ENCODE data around the gene SLC5A10.
"Not testable (repeated sequence)": the region's sequence is repeated elsewhere in the genome, so short reads cannot be mapped to it uniquely, and the experiment has no call there.

The SLC5A10 gene

DNA sequence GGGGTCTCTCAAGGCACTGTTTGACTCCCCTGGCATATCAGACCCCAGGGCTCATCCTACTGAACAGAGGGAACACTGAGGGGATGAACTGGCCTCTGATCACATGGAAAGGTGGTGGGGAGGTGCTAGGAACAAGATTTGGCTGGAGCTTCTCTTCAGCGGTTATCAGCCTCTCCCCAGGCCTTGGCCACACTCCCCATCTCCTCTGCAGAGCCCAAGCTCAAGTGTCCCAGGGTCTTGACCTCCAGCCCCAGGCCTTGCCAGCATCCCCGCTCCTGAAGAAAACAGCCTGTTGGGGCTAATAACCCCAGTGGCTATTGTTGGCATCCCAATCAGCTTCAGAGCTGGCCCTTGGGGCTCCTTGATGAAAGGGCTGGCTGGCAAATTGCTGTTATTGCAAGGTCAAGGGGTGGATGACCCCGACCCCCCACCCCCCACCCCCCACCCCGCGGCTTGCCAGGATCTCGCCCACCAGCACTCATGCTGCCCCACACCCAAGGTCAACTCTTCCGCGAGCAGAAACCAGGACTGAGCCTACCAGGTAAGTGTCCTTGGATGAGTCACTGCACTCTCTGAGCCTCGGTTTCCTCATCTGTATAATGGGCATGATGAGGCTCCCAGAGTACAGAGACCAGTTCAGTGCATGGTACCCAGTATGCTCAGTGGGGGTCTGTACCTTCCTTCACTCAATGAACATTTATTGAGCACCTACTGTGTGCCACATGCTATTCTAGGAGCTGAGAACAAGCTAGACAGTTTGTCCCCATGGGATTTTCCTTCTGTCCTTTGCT lies 71.4 kb downstream of the SLC5A10 start:
- H3K36me3 ChIP-seq (ENCODE audit: control insufficient read depth, insufficient read depth, low read length), result no peaks in the 10 kb centered on the region
- H3K9me3 ChIP-seq (ENCODE audit: control insufficient read depth, low read length), result no peaks in the 10 kb centered on the region
- H3K4me3 ChIP-seq (ENCODE audit: insufficient read depth, low read depth, low read length), result no peak overlapping the region
- no peak overlapping the region for H3K27ac ChIP-seq (ENCODE audit: insufficient read depth, low read depth, low read length, poor library complexity, severe bottlenecking)
- H3K27me3 ChIP-seq (ENCODE audit: control insufficient read depth, insufficient read depth, low read length, poor library complexity, severe bottlenecking), result no peaks in the 10 kb centered on the region
- 82 to 85% methylated on average over 8 of the region's 9 CpGs for WGBS, 2 experiments
- H3K4me1 ChIP-seq (ENCODE audit: control insufficient read depth, insufficient read depth, low read length), result no peaks in the 10 kb centered on the region

GRCh38 chr17:19024101-19025078 lies 72.4 kb downstream of the SLC5A10 start:
- H3K4me1 ChIP-seq (ENCODE audit: control insufficient read depth, insufficient read depth, low read length), result no peaks in the 10 kb centered on the region
- H3K4me3 ChIP-seq (ENCODE audit: insufficient read depth, low read depth, low read length), result no peak overlapping the region
- no peaks in the 10 kb centered on the region for H3K9me3 ChIP-seq (ENCODE audit: control insufficient read depth, low read length)
- no peaks in the 10 kb centered on the region for H3K27me3 ChIP-seq (ENCODE audit: control insufficient read depth, insufficient read depth, low read length, poor library complexity, severe bottlenecking)
- no peaks in the 10 kb centered on the region for H3K36me3 ChIP-seq (ENCODE audit: control insufficient read depth, insufficient read depth, low read length)
- no peak overlapping the region for H3K27ac ChIP-seq (ENCODE audit: insufficient read depth, low read depth, low read length, poor library complexity, severe bottlenecking)
- 93 to 94% methylated on average over 22 of the region's 22 CpGs for WGBS, 2 experiments

DNA sequence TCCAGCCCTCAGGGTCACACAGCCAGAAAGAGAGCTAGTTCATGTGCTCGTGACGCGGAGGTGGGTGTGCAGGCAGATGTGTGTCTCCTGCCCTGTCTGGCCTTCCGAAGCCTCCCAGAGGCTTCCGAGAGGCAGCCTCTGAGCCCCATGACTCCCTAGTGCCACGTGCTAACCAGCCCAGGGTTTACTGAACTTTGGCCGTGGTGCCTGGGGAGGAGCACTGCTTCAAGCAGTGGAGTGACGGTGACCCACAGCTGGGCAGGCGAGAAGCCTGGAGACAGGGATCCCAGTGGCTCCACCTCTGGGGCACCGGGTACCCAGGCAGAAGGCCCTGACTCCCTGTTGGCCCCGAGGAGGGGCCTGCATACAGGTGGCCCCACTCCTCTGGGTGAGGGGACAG lies 76.7 kb downstream of the SLC5A10 start:
- WGBS, 2 experiments, result no CpG with 5 or more reads among the region's 11 CpGs
- not testable (repeated sequence) for H3K27ac ChIP-seq (ENCODE audit: insufficient read depth, low read depth, low read length, poor library complexity, severe bottlenecking); H3K36me3 ChIP-seq (ENCODE audit: control insufficient read depth, insufficient read depth, low read length); H3K27me3 ChIP-seq (ENCODE audit: control insufficient read depth, insufficient read depth, low read length, poor library complexity, severe bottlenecking); H3K4me3 ChIP-seq (ENCODE audit: insufficient read depth, low read depth, low read length); H3K9me3 ChIP-seq (ENCODE audit: control insufficient read depth, low read length); H3K4me1 ChIP-seq (ENCODE audit: control insufficient read depth, insufficient read depth, low read length)

GRCh38 chr17:19029740-19030139 lies 77.8 kb downstream of the SLC5A10 start:
- H3K36me3 ChIP-seq (ENCODE audit: control insufficient read depth, insufficient read depth, low read length); H3K4me1 ChIP-seq (ENCODE audit: control insufficient read depth, insufficient read depth, low read length); H3K27ac ChIP-seq (ENCODE audit: insufficient read depth, low read depth, low read length, poor library complexity, severe bottlenecking); H3K4me3 ChIP-seq (ENCODE audit: insufficient read depth, low read depth, low read length); H3K27me3 ChIP-seq (ENCODE audit: control insufficient read depth, insufficient read depth, low read length, poor library complexity, severe bottlenecking); H3K9me3 ChIP-seq (ENCODE audit: control insufficient read depth, low read length): not testable (repeated sequence)
- no CpG with 5 or more reads among the region's 5 CpGs for WGBS, 2 experiments

DNA sequence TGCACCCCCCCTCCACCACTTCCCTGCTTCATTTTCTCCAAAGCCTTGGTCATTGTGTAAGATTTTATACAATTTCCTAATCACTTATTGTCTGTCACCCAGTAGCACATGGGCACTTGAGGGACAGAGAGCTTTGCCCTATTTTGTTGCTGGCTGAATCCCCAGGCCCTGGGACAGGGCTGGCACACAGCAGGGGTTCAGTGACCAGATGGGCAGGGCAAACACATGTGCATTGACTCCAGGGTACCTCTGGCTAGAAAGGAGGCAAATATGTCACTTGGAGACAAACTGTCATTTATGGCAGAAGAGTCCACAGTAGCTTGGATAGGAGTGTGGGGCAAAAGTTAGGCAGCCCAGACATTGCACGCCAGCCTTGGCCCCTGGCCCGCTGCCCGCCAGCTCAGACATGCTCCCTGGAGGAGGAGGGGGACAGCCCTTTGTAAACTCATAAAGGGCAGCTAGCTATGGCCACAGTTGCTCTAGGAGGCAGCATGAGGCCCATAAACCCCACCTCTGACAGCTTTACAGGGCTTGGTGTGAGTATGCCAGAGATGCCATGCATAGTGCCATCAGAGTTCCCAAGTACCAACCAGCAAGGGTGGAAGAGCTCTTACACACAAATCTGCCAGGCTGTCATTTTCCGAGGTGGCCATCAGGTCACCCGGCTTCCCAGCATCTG lies 78.9 kb downstream of the SLC5A10 start:
- H3K36me3 ChIP-seq (ENCODE audit: control insufficient read depth, insufficient read depth, low read length); H3K9me3 ChIP-seq (ENCODE audit: control insufficient read depth, low read length); H3K27ac ChIP-seq (ENCODE audit: insufficient read depth, low read depth, low read length, poor library complexity, severe bottlenecking); H3K4me1 ChIP-seq (ENCODE audit: control insufficient read depth, insufficient read depth, low read length); H3K4me3 ChIP-seq (ENCODE audit: insufficient read depth, low read depth, low read length); H3K27me3 ChIP-seq (ENCODE audit: control insufficient read depth, insufficient read depth, low read length, poor library complexity, severe bottlenecking): not testable (repeated sequence)
- WGBS, 2 experiments, result 91% methylated on average over 1 of the region's 5 CpGs; no CpG with 5 or more reads in 1 of the 2 experiments

DNA sequence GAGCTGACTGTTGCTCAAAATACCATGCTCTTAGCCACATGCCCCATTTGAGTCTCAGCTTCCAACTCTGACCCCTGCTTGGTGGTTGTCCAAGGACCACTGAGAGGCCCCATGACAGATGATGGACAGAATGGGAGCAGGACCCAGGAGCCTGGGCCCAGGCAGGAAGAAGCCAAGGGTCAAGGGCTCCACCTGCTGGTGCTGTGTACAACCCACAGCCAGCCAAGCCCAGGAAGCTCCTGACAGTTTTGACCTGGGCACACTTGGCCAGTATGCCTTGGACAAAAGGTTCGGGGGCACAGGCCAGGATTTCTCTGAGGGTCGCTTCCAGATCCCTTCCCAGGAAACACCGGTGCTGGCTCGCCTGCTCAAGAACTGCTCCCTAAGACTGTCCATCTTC lies 79.8 kb downstream of the SLC5A10 start:
- not testable (repeated sequence) for H3K27ac ChIP-seq (ENCODE audit: insufficient read depth, low read depth, low read length, poor library complexity, severe bottlenecking); H3K4me3 ChIP-seq (ENCODE audit: insufficient read depth, low read depth, low read length); H3K36me3 ChIP-seq (ENCODE audit: control insufficient read depth, insufficient read depth, low read length); H3K27me3 ChIP-seq (ENCODE audit: control insufficient read depth, insufficient read depth, low read length, poor library complexity, severe bottlenecking); H3K4me1 ChIP-seq (ENCODE audit: control insufficient read depth, insufficient read depth, low read length); H3K9me3 ChIP-seq (ENCODE audit: control insufficient read depth, low read length)
- no CpG with 5 or more reads among the region's 4 CpGs for WGBS, 2 experiments

DNA sequence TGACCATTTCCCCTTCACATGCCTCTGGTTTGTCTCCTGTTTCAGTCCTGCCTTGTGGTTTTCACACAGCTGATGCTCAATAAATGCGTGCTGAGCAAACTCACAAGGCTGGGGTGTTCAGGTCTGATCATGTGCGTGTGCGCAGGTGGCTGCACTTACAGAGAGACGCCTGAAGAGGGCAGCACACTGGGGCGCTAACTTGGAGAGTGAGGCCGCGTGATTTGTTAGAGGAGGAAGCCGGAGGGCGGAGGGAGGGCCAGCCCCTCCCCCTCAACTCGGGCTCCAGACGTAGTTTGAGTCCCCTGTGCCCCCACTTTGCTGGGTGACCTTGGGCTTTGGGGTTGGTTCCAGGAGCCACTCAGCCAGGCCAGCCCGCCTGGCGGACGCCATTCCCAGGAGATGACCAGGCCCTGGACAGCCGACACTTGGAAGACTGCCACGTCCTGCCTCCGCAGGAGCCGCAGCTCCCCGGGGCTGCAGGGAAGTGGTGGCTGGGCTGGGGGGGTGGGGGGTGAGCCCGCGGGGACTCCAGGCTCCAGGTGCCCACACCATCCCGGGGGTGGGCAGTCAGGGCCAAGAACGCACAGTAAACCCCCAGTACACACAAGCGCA lies 80.5 kb downstream of the SLC5A10 start:
- H3K27ac ChIP-seq (ENCODE audit: insufficient read depth, low read depth, low read length, poor library complexity, severe bottlenecking); H3K4me3 ChIP-seq (ENCODE audit: insufficient read depth, low read depth, low read length); H3K4me1 ChIP-seq (ENCODE audit: control insufficient read depth, insufficient read depth, low read length); H3K27me3 ChIP-seq (ENCODE audit: control insufficient read depth, insufficient read depth, low read length, poor library complexity, severe bottlenecking); H3K9me3 ChIP-seq (ENCODE audit: control insufficient read depth, low read length); H3K36me3 ChIP-seq (ENCODE audit: control insufficient read depth, insufficient read depth, low read length): not testable (repeated sequence)
- no CpG with 5 or more reads among the region's 24 CpGs for WGBS, 2 experiments

DNA sequence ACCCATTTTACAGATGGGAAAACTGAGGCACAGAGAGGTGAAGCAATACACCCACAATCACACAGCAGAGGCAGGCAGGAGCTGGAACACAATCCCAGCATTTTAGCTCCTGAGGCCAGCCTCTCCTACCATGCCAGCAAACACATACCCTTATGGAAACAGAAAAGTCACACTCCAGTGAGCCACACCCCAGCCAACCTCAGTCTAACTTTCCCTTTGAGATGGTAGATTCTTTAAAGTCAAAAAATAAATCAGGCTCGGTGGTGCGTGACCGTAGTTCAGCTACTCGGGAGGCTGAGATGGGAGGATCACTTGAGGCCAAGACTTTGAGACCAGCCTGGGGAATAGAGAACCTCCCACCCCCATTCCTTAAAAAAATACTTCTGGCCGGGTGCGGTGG lies 84.2 kb downstream of the SLC5A10 start:
- no CpG with 5 or more reads among the region's 6 CpGs for whole genome bisulfite sequencing, 2 experiments
- H3K27me3 ChIP-seq (ENCODE audit: control insufficient read depth, insufficient read depth, low read length, poor library complexity, severe bottlenecking); H3K9me3 ChIP-seq (ENCODE audit: control insufficient read depth, low read length); H3K36me3 ChIP-seq (ENCODE audit: control insufficient read depth, insufficient read depth, low read length); H3K4me1 ChIP-seq (ENCODE audit: control insufficient read depth, insufficient read depth, low read length); H3K4me3 ChIP-seq (ENCODE audit: insufficient read depth, low read depth, low read length); H3K27ac ChIP-seq (ENCODE audit: insufficient read depth, low read depth, low read length, poor library complexity, severe bottlenecking): not testable (repeated sequence)

- not testable (repeated sequence) for H3K9me3 ChIP-seq (ENCODE audit: control insufficient read depth, low read length); H3K27ac ChIP-seq (ENCODE audit: insufficient read depth, low read depth, low read length, poor library complexity, severe bottlenecking); H3K4me3 ChIP-seq (ENCODE audit: insufficient read depth, low read depth, low read length); H3K27me3 ChIP-seq (ENCODE audit: control insufficient read depth, insufficient read depth, low read length, poor library complexity, severe bottlenecking); H3K36me3 ChIP-seq (ENCODE audit: control insufficient read depth, insufficient read depth, low read length); H3K4me1 ChIP-seq (ENCODE audit: control insufficient read depth, insufficient read depth, low read length)
- no CpG with 5 or more reads among the region's 6 CpGs for WGBS, 2 experiments
These were observed 85.6 kb downstream of the SLC5A10 start for GRCh38 chr17:19037547-19037946.

DNA sequence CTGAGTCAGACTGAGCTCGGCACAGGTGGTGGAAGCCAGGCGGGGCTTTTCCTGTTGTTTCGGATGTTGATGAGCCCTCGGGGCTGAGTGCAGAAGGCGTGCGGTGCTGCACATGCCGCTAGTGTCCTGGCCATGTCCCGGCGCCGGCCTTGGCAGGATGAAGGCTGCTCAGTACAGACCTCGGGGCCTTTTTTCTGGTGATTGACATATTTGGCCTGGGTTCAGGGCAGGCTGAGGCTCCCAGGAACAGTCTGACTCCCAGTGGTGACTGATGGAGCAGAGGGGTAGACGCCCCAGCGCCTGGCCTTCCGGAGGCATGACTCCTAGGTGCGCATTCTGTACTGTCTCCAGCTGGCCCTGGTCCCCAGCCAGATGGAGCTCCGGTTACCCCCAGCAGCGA lies 86.0 kb downstream of the SLC5A10 start:
- WGBS, 2 experiments, result no CpG with 5 or more reads among the region's 17 CpGs
- H3K4me3 ChIP-seq (ENCODE audit: insufficient read depth, low read depth, low read length); H3K36me3 ChIP-seq (ENCODE audit: control insufficient read depth, insufficient read depth, low read length): not testable (repeated sequence)

More for the DNA sequence above, 86.0 kb downstream of the SLC5A10 start:
- not testable (repeated sequence) for H3K4me1 ChIP-seq (ENCODE audit: control insufficient read depth, insufficient read depth, low read length); H3K27ac ChIP-seq (ENCODE audit: insufficient read depth, low read depth, low read length, poor library complexity, severe bottlenecking); H3K27me3 ChIP-seq (ENCODE audit: control insufficient read depth, insufficient read depth, low read length, poor library complexity, severe bottlenecking); H3K9me3 ChIP-seq (ENCODE audit: control insufficient read depth, low read length)
